A673 (cell line): Measurements from ENCODE around the gene R3HDM4. TPM values are rescaled to one million over a fixed set of nuclear protein-coding genes. Genes with fewer than 3 reads are reported as not detected.

Experiments used
- BruUV-seq: library from RNA; stranded (reverse); fragments of 400-500 nt; replicated peaks from 2 replicates; lab custom pipeline; 2021; lab: Mats Ljungman, UMichigan
- CTCF ChIA-PET: fragments of 300-600 bp; sonication (Branson Sonifier 250); formaldehyde crosslinking; loops from one replicate; lab custom pipeline; 2022; ENCODE audit warnings: antibody characterized with exemption; lab: Charles Lee
- POLR2A ChIA-PET: fragments of 300-600 bp; sonication (Branson Sonifier 250); formaldehyde crosslinking; loops from one replicate; lab custom pipeline; 2022; ENCODE audit warnings: antibody characterized with exemption; ENCODE audit not compliant: low non-redundant PET; lab: Charles Lee
- DNase-seq: peaks from one replicate; pipeline ENCODE4 v3.0.0-alpha.2; 2015; ENCODE audit warnings: low spot score
- H3K27ac ChIP-seq: fragments of 200-600 bp; sonication (generic); 2 replicates; pipeline ENCODE4 v1.5.1; 2016; ENCODE audit warnings: mixed run types, low read depth, mild to moderate bottlenecking, mixed read lengths, antibody characterized with exemption, low read length; ENCODE audit not compliant: poor library complexity, severe bottlenecking
- H3K27me3 ChIP-seq: fragments of 200-600 bp; sonication (generic); replicated peaks from 2 replicates; pipeline ENCODE4 v1.6.1; 2017; ENCODE audit warnings: mixed run types, low read depth, mild to moderate bottlenecking, mixed read lengths, antibody characterized with exemption, low read length; ENCODE audit not compliant: insufficient read depth, poor library complexity
- H3K36me3 ChIP-seq: fragments of 200-600 bp; sonication (generic); 2 replicates; pipeline ENCODE4 v1.6.1; 2016; ENCODE audit warnings: mixed run types, mild to moderate bottlenecking, mixed read lengths, antibody characterized with exemption, low read length; ENCODE audit not compliant: insufficient read depth, poor library complexity, severe bottlenecking
- H3K4me1 ChIP-seq: fragments of 200-600 bp; sonication (generic); 2 replicates; pipeline ENCODE4 v1.6.1; 2017; ENCODE audit warnings: mixed run types, mild to moderate bottlenecking, mixed read lengths, antibody characterized with exemption, low read length; ENCODE audit not compliant: insufficient read depth, poor library complexity, severe bottlenecking
- H3K4me3 ChIP-seq: fragments of 200-600 bp; sonication (generic); 2 replicates; pipeline ENCODE4 v1.5.1; 2016; ENCODE audit warnings: low read depth, mixed run types, mild to moderate bottlenecking, mixed read lengths, low read length; ENCODE audit not compliant: poor library complexity, severe bottlenecking
- H3K9me3 ChIP-seq: fragments of 200-600 bp; sonication (generic); 2 replicates; pipeline ENCODE4 v1.6.1; 2016; ENCODE audit warnings: mixed run types, low read depth, mild to moderate bottlenecking, mixed read lengths, antibody characterized with exemption, low read length; ENCODE audit not compliant: poor library complexity, severe bottlenecking
- CTCF ChIP-seq: fragments of 300-800, 200-600 bp; sonication (generic); conservative IDR thresholded peaks from 2 replicates; pipeline ENCODE4 v1.5.1; 2017; ENCODE audit warnings: low read depth, mild to moderate bottlenecking, antibody characterized with exemption, low read length, moderate library complexity, mixed read lengths
- EZH2 ChIP-seq: fragments of 200-600 bp; sonication (generic); IDR thresholded peaks from 2 replicates; pipeline ENCODE4 v1.6.1; 2017; ENCODE audit warnings: borderline replicate concordance, low read depth, mild to moderate bottlenecking, mixed read lengths, antibody characterized with exemption, low read length; ENCODE audit not compliant: poor library complexity, severe bottlenecking
- intact Hi-C: fragments of 100-400 bp; cut with micrococcal nuclease; formaldehyde crosslinking; loops from one replicate; pipeline ENCODE4 v1.10.0; 2022; ENCODE audit not compliant: unreplicated experiment
- total RNA-seq: library from RNA; stranded (reverse); gene quantifications from 2 replicates; pipeline ENCODE4 v1.2.3, GENCODE V29; 2021

Gene R3HDM4
- total RNA-seq, 1 experiment from 2014 or later: 39.3 TPM

DNA sequence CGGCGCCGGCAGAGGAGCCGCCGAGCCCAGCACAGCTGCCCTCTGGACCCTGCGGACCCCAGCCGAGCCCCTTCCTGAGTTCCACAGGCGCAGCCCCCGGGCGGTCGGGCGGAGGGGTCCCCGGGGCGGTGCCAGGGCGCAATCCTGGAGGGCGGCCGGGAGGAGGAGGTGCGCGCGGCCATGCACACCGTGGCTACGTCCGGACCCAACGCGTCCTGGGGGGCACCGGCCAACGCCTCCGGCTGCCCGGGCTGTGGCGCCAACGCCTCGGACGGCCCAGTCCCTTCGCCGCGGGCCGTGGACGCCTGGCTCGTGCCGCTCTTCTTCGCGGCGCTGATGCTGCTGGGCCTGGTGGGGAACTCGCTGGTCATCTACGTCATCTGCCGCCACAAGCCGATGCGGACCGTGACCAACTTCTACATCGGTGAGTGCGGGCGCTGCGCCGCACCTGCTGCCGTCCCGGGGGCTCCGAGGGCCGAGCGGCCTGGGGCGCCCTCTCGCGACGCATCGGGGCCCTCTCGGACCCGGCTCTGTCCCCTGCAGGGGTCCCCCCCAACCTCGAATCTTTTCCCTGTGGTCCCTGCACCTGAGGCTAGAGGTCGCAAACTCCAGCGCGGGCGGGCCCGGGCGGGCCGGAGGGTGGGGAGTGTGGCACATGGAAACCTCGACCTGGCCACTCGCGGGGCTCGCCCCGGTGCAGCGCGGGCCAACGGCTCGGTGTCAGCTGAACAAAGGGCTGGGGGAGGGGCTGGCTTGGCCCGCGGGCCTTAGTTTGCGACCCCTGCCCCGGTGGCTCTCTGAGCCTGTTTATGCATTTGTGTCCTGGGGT, 4.5 kb upstream of the R3HDM4 start, which contains the start of gene KISS1R:
TSS of gene KISS1R (plus strand) at position 11 of the 829 bp plus-strand sequence. CDS start at position 181, 170 bp downstream.
- intact Hi-C loops: loop anchor here (10.0 kb wide), 1 partner anchor 253 kb away; the partner anchor contains the start of gene RNF126
- ChIA-PET CTCF (no interaction called here), POLR2A (no interaction called here)
- Histone ChIP-seq H3K4me1 (peaks cover 22% of the 10 kb centered on the region), H3K9me3 (no peaks in the 10 kb centered on the region), H3K36me3 (no peaks in the 10 kb centered on the region), H3K27ac (no peak within 1 kb of the TSS), H3K27me3 (peaks cover 37% of the 10 kb centered on the region), H3K4me3 (peak within 1 kb of the TSS; percentile 33)
- BruUV-seq: no TSS peak
- peak; percentile 50 for DNase-seq
- TF ChIP-seq EZH2 (no peak), CTCF (peak; percentile 66)

GRCh38 chr19:916645-917322, 3.8 kb upstream of the R3HDM4 start:
- BruUV-seq: no TSS peak
- H3K27me3 ChIP-seq: peaks cover 37% of the 10 kb centered on the region
- H3K4me3 ChIP-seq: peak overlapping the region; percentile 33
- TF ChIP-seq EZH2 (no peak), CTCF (no peak)
- no peaks in the 10 kb centered on the region for H3K9me3 ChIP-seq
- H3K4me1 ChIP-seq: peaks cover 22% of the 10 kb centered on the region
- ChIA-PET CTCF (no interaction called here), POLR2A (no interaction called here)
- no peak overlapping the region for H3K27ac ChIP-seq
- intact Hi-C loops: loop anchor here (10.0 kb wide), 1 partner anchor 252 kb away; the partner anchor contains the start of gene RNF126
- DNase-seq: no peak
- H3K36me3 ChIP-seq: no peaks in the 10 kb centered on the region

- Histone ChIP-seq H3K36me3 (no peaks in the 10 kb centered on the region), H3K9me3 (no peaks in the 10 kb centered on the region), H3K4me1 (peaks cover 6% of the 10 kb centered on the region), H3K27me3 (peaks cover 5% of the 10 kb centered on the region), H3K4me3 (peak overlapping the region; percentile 89), H3K27ac (peak overlapping the region; percentile 61)
- ChIA-PET POLR2A (interaction anchor here (0.6 kb wide), 1 partner anchor 69 kb away, joined by 4 read pairs; no protein-coding TSS in a partner anchor), CTCF (no interaction called here)
- BruUV-seq: no TSS peak
- TF ChIP-seq CTCF: no peak
- TF ChIP-seq EZH2: no peak
- intact Hi-C loops: loop anchor here (10.0 kb wide), 1 partner anchor 248 kb away; the partner anchor contains the start of gene RNF126
- DNase-seq: peak; percentile 65
Observed at GRCh38 chr19:912181-913079, 589 bp downstream of the R3HDM4 start.
